SH-SY5Y (cell line): ENCODE results near the gene PLTP.

Experiments used
- GATA2 ChIP-seq: IDR thresholded peaks from 2 replicates; pipeline ENCODE4 v1.6.1; 2011; ENCODE audit warnings: mild to moderate bottlenecking, low read depth, low read length
- GATA3 ChIP-seq: IDR thresholded peaks from 2 replicates; pipeline ENCODE4 v1.6.1; 2011; ENCODE audit warnings: low read depth, mild to moderate bottlenecking, low read length, moderate library complexity

PLTP gene

GRCh38 chr20:45886590-45887345, 25.2 kb downstream of the PLTP start:
- no peak for TF ChIP-seq GATA3
- TF ChIP-seq GATA2: no peak

- no peak for TF ChIP-seq GATA3
- no peak for TF ChIP-seq GATA2
These were observed 28.9 kb downstream of the PLTP start for GRCh38 chr20:45883100-45883469.

- TF ChIP-seq GATA3 (no peak), GATA2 (no peak)
These were observed 29.4 kb downstream of the PLTP start for GRCh38 chr20:45882469-45883099.

GRCh38 chr20:45880988-45881788, 30.8 kb downstream of the PLTP start, which contains the start of gene ZSWIM1:
Gene ZSWIM1 (plus strand): TSS chr20:45881227. CDS start chr20:45882593, 1,366 bp downstream.
- TF ChIP-seq GATA3: no peak

- no peak for TF ChIP-seq GATA2
These were observed 33.7 kb downstream of the PLTP start for GRCh38 chr20:45878076-45878761.

- TF ChIP-seq GATA2 (no peak), GATA3 (no peak)
These were observed 37.4 kb downstream of the PLTP start for GRCh38 chr20:45874576-45874975.

- TF ChIP-seq GATA3 (no peak), GATA2 (no peak)
These were observed 38.4 kb downstream of the PLTP start for GRCh38 chr20:45873409-45874103.

GRCh38 chr20:45872626-45873025, 39.3 kb downstream of the PLTP start:
- no peak for TF ChIP-seq GATA3
- no peak for TF ChIP-seq GATA2

GRCh38 chr20:45867819-45868176, 44.2 kb downstream of the PLTP start:
- TF ChIP-seq GATA2 (no peak), GATA3 (no peak)

GRCh38 chr20:45867136-45867818, 44.7 kb downstream of the PLTP start:
- TF ChIP-seq GATA2: no peak
- no peak for TF ChIP-seq GATA3

- TF ChIP-seq GATA3 (no peak), GATA2 (no peak)
These were observed 45.5 kb downstream of the PLTP start for GRCh38 chr20:45866454-45866853.

- TF ChIP-seq GATA2 (no peak), GATA3 (no peak)
These were observed 48.1 kb downstream of the PLTP start for GRCh38 chr20:45863543-45864470.
